K562 (cell line): ENCODE data around the gene SPIB.

Experiments
- CTCF ChIP-seq, 3 experiments: IDR thresholded peaks in 2 of 3; conservative IDR thresholded peaks in 1 of 3; 2 replicates each; pipeline ENCODE4 v1.5.1; 2011 to 2012; ENCODE audit warnings: low read length in 3 of 3, mild to moderate bottlenecking in 3 of 3, control low read depth in 2 of 3, improper control_type of control experiment in 1 of 3, inconsistent platforms in 1 of 3, low read depth in 1 of 3, mixed read lengths in 1 of 3, moderate library complexity in 1 of 3; ENCODE audit not compliant: insufficient read depth in 2 of 3
- ELF1 ChIP-seq: fragments of 200-800 bp; sonication (Bioruptor generic); IDR thresholded peaks from 2 replicates; pipeline ENCODE4 v1.6.1; 2016; ENCODE audit warnings: missing genetic modification characterization, missing compliant biosample characterization
- EP300 ChIP-seq: IDR thresholded peaks from 2 replicates; pipeline ENCODE4 v1.6.1; 2012; ENCODE audit warnings: low read length, improper control_type of control experiment
- GABPA ChIP-seq: fragments of 200-800 bp; sonication (Bioruptor generic); conservative IDR thresholded peaks from 2 replicates; pipeline ENCODE4 v1.6.1; 2016; ENCODE audit warnings: low read depth, missing genetic modification characterization, missing compliant biosample characterization
- MAX ChIP-seq: sonication (generic); formaldehyde crosslinking; IDR thresholded peaks from 2 replicates; pipeline ENCODE4 v1.9.0; 2022; ENCODE audit warnings: mild to moderate bottlenecking, missing genetic modification reagents
- PKNOX1 ChIP-seq: fragments of 450-650 bp; IDR thresholded peaks from 2 replicates; pipeline ENCODE4 v1.6.1; 2016
- REST ChIP-seq, 2 experiments: fragments of 450-650 bp; formaldehyde crosslinking in 1 of 2; IDR thresholded peaks; 2 replicates each; pipeline versions ENCODE4 v1.4.0 to v1.6.1; 2014 to 2020; ENCODE audit warnings: mild to moderate bottlenecking in 2 of 2, borderline replicate concordance in 1 of 2, low read depth in 1 of 2
- TCF7 ChIP-seq: sonication (generic); IDR thresholded peaks from 2 replicates; pipeline ENCODE4 v1.6.1; 2016; ENCODE audit warnings: antibody characterized with exemption, borderline replicate concordance
- ZBTB26 ChIP-seq: fragments of 450-650 bp; formaldehyde crosslinking; IDR thresholded peaks from 2 replicates; pipeline ENCODE4 v1.4.0; 2022; ENCODE audit warnings: missing genetic modification characterization
- ZNF695 ChIP-seq: fragments of 450-650 bp; formaldehyde crosslinking; IDR thresholded peaks from 2 replicates; pipeline ENCODE4 v1.4.0; 2020; ENCODE audit warnings: mild to moderate bottlenecking, moderate library complexity

- no peak for TF ChIP-seq REST (IDR thresholded peaks at IDR 0.05; ENCODE audit: borderline replicate concordance)
- TF ChIP-seq REST (CRISPR knock-in tag; IDR thresholded peaks at IDR 0.05; ENCODE audit: low read depth) = no peak
- no peak for TF ChIP-seq MAX (CRISPR knock-in tag)
- TF ChIP-seq EP300 = no peak
- no peak for TF ChIP-seq PKNOX1
- TF ChIP-seq CTCF (IDR thresholded peaks at IDR 0.05 in 2 of 3, conservative IDR thresholded peaks at IDR 0.05 in 1 of 3; ENCODE audit: insufficient read depth in 2 of 3, low read depth in 1 of 3, low read length in 3 of 3) = no peak
- no peak for TF ChIP-seq ELF1 (tag)
- TF ChIP-seq ZNF695 (CRISPR knock-in tag) = no peak
- no peak for TF ChIP-seq TCF7
- no peak for TF ChIP-seq GABPA (tag)
- no peak for TF ChIP-seq ZBTB26 (CRISPR knock-in tag)
Observed at GRCh38 chr19:50423279-50424113, 4.8 kb downstream of the SPIB start.
